Measurements from ENCODE around the gene REM2. TPM values are rescaled to one million over a fixed set of nuclear protein-coding genes. Genes with fewer than 3 reads are reported as not detected.

The REM2 gene
- total RNA-seq, 1 experiment from 2014 or later, result 1.2 TPM

GRCh38 chr14:22864979-22865378, 18.0 kb upstream of the REM2 start:
- no peak overlapping the region for H3T11ph ChIP-seq (ENCODE audit: low read length)
- TF ChIP-seq CTCF (conservative IDR thresholded peaks at IDR 0.05), result no peak
- no peak overlapping the region for H3K18ac ChIP-seq (ENCODE audit: insufficient read length, low read depth, low read length)
- H3K79me1 ChIP-seq (ENCODE audit: insufficient read depth, low read depth, low read length, poor library complexity, severe bottlenecking), result no peaks in the 10 kb centered on the region
- Mint-ChIP-seq H3K9me3 (no peaks in the 10 kb centered on the region), H3K27me3 (ENCODE audit: low read depth) (no peaks in the 10 kb centered on the region), H3K27ac (no peak overlapping the region; a peak in 1 of 7 replicates), H3K4me1 (peaks cover 0 to 6% of the 10 kb centered on the region in 2 experiments; a peak in 3 of 4 replicates), H3K4me3 (no peak overlapping the region), H3K36me3 (ENCODE audit: insufficient read depth in 1 of 3, low read depth in 3 of 3) (no peaks in the 10 kb centered on the region)
- H3K4ac ChIP-seq (ENCODE audit: low read depth, low read length), result no peak overlapping the region
- no peak overlapping the region for H2AFZ ChIP-seq (ENCODE audit: low read length)
- H3K23me2 ChIP-seq (ENCODE audit: insufficient read length, low read depth, low read length, poor library complexity, severe bottlenecking), result no peaks in the 10 kb centered on the region
- no peaks in the 10 kb centered on the region for H3K79me2 ChIP-seq (ENCODE audit: insufficient read depth, low read length)
- H3K9ac ChIP-seq (ENCODE audit: extremely low read depth, insufficient read length, low read length), result no peak overlapping the region
- no peak overlapping the region for H2BK5ac ChIP-seq (ENCODE audit: insufficient read length, low read length)
- H2BK15ac ChIP-seq (ENCODE audit: low read depth, low read length), result no peak overlapping the region
- no peaks in the 10 kb centered on the region for H3K4me1 ChIP-seq (ENCODE audit: insufficient read depth, low read length)
- no peaks in the 10 kb centered on the region for H3K9me3 ChIP-seq (ENCODE audit: control insufficient read depth, low read depth, low read length)
- H2BK20ac ChIP-seq (ENCODE audit: low read depth, low read length, poor library complexity, severe bottlenecking), result no peak overlapping the region
- H2AK5ac ChIP-seq (ENCODE audit: insufficient read length, low read length), result no peak overlapping the region
- no peak for DNase-seq
- no peak overlapping the region for H3K56ac ChIP-seq (ENCODE audit: insufficient read length, low read depth, low read length)
- H2BK12ac ChIP-seq (ENCODE audit: insufficient read length, low read depth, low read length), result no peak overlapping the region
- no peak overlapping the region for H3K27ac ChIP-seq (ENCODE audit: insufficient read length, low read depth, low read length)
- no peaks in the 10 kb centered on the region for H4K20me1 ChIP-seq (ENCODE audit: control insufficient read depth, insufficient read depth, insufficient read length)
- no CpG with 5 or more reads among the region's 4 CpGs for WGBS (ENCODE audit: extremely low coverage, insufficient read length, low lambda C conversion rate)
- no peak overlapping the region for H3K23ac ChIP-seq (ENCODE audit: insufficient read length, low read depth, low read length)
- no peak overlapping the region for H3K4me2 ChIP-seq (ENCODE audit: insufficient read depth, insufficient read length, low read length)
- H4K91ac ChIP-seq (ENCODE audit: insufficient read length, low read depth, low read length), result no peak overlapping the region
- H4K8ac ChIP-seq (replicated peaks; ENCODE audit: insufficient read length, low read depth, low read length), result no peak overlapping the region
- H3K14ac ChIP-seq (ENCODE audit: insufficient read depth, low read length), result no peak overlapping the region
- no peaks in the 10 kb centered on the region for H3K27me3 ChIP-seq (ENCODE audit: insufficient read depth, low read length)
- no peak overlapping the region for H2BK120ac ChIP-seq (ENCODE audit: low read depth, low read length, poor library complexity, severe bottlenecking)
- H4K5ac ChIP-seq (ENCODE audit: insufficient read length, low read depth, low read length), result no peak overlapping the region
